Rectal smooth muscle tissue (tissue), 1 donor: ENCODE data around the gene DIRAS1.
"Not testable (repeated sequence)": the region's sequence is repeated elsewhere in the genome, so short reads cannot be mapped to it uniquely, and the experiment has no call there.

Experiments used
- H3K27ac ChIP-seq: one replicate; pipeline ENCODE4 v1.7.0; 2013; ENCODE audit warnings: low read depth, low read length, inconsistent platforms
- H3K27me3 ChIP-seq: one replicate; pipeline ENCODE4 v1.7.0; 2013; ENCODE audit warnings: low read length; ENCODE audit not compliant: control insufficient read depth, insufficient read depth
- H3K36me3 ChIP-seq: one replicate; pipeline ENCODE4 v1.7.0; 2013; ENCODE audit warnings: low read length; ENCODE audit not compliant: control insufficient read depth, insufficient read depth
- H3K4me1 ChIP-seq: one replicate; pipeline ENCODE4 v1.7.0; 2013; ENCODE audit warnings: low read length; ENCODE audit not compliant: control insufficient read depth, insufficient read depth
- H3K4me3 ChIP-seq: one replicate; pipeline ENCODE4 v1.7.0; 2013; ENCODE audit warnings: low read length
- H3K9ac ChIP-seq: one replicate; pipeline ENCODE4 v1.7.0; 2013; ENCODE audit warnings: low read length

DIRAS1 gene

GRCh38 chr19:2667349-2667748 lies 53.8 kb downstream of the DIRAS1 start:
- not testable (repeated sequence) for H3K27ac ChIP-seq, H3K4me1 ChIP-seq, H3K4me3 ChIP-seq

GRCh38 chr19:2666344-2666994 lies 54.7 kb downstream of the DIRAS1 start:
- no peak overlapping the region for H3K4me3 ChIP-seq
- no peak overlapping the region for H3K27ac ChIP-seq
- H3K36me3 ChIP-seq = no peaks in the 10 kb centered on the region
- no peaks in the 10 kb centered on the region for H3K4me1 ChIP-seq
- H3K27me3 ChIP-seq = no peaks in the 10 kb centered on the region
- H3K9ac ChIP-seq = no peak overlapping the region

More at GRCh38 chr19:2667349-2667748, 53.8 kb downstream of the DIRAS1 start:
- not testable (repeated sequence) for H3K27me3 ChIP-seq, H3K36me3 ChIP-seq, H3K9ac ChIP-seq

GRCh38 chr19:2665103-2665502 lies 56.1 kb downstream of the DIRAS1 start:
- H3K9ac ChIP-seq = no peak overlapping the region
- H3K27ac ChIP-seq = no peak overlapping the region

More at GRCh38 chr19:2665103-2665502, 56.1 kb downstream of the DIRAS1 start:
- H3K4me1 ChIP-seq = no peaks in the 10 kb centered on the region
- no peaks in the 10 kb centered on the region for H3K36me3 ChIP-seq
- no peak overlapping the region for H3K4me3 ChIP-seq
- H3K27me3 ChIP-seq = no peaks in the 10 kb centered on the region
